GM03348 (cell line): ENCODE data around the gene NTM.

ENCODE experiments used
- DNase-seq: peaks from one replicate; pipeline ENCODE4 v3.0.0; 2012; ENCODE audit warnings: low spot score

Gene NTM

GRCh38 chr11:131865860-131866259, 495.4 kb downstream of the NTM start:
- DNase-seq = no peak

DNA sequence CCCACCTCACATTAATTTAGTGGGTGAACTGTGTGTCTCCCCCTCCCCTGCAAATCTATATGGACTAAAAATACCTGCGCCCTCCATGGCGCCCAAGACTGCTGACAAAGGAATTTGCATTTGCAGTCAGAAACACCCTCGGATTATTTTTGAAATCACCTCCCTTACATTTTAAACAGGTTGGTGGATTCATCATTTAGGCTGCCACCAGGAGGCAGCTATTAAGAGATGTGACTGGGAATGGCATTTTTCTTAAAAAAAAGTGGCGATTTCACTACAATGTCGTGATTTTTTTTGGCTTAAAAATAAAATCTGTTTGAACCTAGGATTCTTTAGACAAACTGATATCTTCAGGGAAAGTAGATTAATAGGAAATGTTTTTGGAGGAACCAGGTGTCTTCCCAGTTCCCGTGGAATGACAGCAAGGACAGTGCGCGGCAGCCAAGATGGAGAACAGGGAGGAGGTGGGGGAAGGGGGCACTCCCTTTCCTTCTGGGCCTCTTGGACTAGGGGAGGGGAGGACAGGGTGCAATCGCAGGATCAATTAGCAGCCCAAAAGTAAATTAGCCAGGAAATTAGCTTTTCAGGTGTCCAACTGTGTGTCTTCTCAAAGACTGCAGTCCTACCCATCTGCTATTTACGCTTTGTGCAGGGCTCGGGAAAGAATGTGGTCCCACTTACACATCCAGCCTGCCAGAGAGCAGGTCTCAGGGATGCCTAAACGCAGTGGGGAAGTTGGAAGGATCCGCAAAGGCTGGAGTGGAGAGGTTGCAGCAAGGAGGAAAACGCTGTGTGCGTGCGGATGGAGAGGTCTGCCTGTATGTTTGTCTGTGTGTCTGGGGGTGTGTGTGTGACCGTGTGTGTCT, 496.4 kb downstream of the NTM start:
- DNase-seq = no peak

- DNase-seq = peak; percentile 88
These were observed 497.2 kb downstream of the NTM start for GRCh38 chr11:131867457-131868257.

DNA sequence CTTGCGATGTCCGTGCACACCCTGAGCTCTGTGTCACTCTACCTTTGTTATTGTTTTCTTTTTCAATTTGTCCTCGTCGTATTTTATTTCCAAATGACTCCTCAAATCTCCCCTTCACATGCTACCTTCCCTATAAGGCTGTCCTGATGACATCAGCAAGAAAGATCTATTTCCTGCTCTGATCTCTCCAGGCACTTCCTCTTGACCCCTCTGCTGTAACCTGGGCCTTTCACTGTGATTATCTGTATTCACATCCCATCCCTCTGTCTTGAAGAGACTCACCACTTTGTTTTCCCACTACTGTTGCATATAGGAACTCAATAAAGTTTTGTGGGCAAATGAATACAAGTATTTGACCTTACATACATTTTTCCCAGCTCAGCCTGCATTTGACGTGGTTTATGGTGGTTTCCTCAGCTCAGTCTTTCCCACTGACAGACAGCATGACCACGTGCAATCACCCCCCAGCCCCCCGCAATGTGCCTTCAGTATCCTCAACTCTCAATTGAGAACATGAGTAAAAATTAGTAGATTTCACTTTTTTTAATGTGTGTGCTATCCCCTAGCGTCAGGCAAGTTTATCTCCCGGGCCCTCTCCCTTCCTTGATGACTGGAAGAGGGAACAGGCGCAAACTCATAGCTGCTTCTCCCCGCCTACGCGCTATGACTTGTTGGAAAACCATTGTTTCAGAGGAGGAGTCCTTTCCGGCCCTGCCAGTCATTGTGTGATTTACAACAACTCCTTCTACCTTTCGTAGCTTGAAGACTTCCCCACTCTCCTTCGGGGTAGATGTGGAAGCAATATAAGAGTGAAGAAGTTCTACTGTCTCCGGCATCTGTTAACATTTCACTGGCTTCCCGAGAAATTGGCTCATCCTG, 498.5 kb downstream of the NTM start:
- no peak for DNase-seq

DNA sequence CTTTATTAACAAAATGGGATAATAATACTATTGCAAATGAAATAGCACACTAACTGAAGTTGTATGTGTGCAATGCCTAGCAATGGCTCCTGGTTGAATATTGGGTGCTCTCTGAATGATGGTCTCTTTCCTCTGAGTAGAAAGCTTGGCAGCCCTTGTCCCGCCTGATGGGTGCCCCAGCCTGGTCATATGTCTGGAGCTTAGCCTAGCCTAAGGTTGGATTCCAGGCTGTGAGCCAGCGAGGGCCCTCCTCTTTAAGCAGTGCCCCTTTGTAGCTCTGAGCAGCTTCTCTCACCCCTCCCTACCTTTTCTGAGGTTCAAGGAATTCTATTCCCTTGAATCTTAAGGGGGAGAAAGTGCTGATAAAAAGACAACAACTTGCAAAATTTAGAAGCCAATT, 499.9 kb downstream of the NTM start:
- no peak for DNase-seq

DNA sequence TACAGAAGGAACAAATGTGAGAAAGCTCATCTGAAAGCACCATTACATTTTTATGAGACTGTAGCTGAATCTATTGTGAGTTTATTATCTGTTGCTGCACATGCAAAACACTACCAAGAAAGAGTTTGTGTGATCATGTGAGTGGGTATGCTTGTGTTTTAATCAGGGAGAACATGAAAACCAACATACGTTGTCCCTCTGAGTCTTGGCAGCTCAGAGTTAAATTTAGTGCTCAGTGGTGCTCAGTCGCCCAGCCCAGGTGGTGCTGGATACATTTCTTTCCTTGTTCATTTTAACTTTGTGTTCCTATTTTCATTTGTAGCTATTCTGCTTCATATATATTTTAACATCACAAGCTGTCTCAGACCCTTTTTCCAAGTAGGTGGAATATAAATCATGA, 500.6 kb downstream of the NTM start:
- no peak for DNase-seq

DNA sequence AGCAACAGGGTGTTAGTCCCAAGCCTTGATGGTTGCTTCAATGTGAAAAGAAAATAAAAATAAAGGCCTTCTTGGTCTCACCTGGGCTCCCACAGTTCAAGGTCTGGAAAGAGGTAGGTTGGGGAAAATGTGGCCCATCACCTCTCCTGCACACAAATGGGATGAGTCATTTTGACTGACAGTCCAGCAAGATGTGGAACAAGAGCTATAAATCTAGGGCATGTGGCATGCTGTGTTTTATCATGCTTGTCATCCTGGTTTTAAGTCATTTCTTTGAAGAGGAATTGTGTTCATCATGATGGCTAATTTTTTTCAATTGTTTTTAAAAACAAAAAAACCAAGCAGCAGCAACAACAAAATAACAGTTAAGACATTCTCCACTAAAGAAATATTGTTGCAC, 503.7 kb downstream of the NTM start:
- DNase-seq = no peak

DNA sequence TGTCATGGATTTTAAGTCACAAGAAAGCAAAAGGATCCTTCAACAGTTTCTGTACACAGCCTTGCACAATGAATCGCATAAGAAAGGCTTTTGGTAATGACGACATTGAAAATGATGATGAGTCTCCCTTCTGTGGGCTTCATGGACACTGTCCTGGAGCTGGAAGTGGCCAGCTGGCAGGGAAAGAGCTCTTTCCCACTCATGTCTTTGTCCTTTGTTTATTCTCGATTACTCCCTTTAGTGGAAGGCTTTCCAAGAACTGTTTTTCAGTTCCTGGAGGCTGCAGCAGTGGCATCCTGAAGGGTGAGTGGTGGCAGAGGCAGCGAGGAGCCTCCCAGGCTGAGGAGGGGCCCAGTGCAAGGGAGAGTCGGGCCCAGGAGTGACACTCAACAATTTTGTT, 505.2 kb downstream of the NTM start:
- DNase-seq = no peak

DNA sequence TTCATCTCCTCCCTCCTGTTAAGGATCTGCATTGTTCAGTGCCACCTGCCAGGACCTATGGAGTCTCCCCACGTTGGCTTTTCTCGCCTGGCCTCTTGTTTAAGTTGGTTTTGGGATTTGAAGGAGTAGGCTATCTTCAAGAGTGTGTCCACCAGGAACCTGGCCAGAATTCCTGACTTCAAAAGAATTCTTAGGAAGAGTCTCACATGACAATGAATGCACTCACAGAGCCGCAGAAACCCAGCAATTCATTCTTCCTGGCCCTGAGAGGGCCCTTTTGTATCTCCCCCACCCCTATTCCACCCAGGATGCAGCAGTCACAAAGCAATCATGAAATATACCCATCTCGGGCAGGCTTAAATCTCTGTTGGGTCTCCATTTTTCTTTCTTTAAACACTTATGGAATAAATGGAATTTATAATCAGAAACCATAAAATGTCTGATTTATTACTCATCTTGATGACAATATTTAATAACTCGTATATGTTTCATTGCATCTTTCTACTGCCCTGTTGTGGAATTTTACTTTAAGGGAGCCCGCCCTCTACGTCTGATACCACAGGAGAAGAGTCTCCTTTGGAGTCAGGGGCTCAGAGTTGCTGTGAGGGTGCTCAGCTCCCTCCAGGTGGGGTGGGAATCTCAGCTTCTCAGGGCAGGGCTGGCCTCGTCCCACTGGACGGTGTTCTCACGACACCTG, 507.0 kb downstream of the NTM start:
- no peak for DNase-seq

- DNase-seq = no peak
These were observed 509.9 kb downstream of the NTM start for GRCh38 chr11:131880316-131880715.

DNA sequence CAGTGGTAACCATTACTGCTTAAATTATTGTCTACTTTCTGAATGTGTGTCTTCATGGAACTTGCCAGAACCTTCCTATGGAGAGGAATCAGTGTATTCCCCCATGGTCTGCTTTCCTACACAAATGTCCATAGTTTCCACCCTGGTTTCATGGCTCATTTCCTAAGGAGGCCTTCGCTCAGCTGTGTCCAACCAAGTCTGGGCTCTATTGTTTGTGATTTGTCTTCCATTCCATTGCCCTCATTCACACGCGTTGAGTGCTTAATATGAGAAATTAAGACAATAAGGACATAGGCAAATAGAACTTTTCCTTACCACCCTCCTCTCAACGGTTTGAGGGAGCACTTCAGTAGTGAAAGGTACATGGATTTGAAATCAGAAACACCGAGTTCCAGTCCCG, 510.6 kb downstream of the NTM start:
- DNase-seq = no peak

GRCh38 chr11:131883332-131883731, 512.9 kb downstream of the NTM start:
- no peak for DNase-seq

GRCh38 chr11:131884461-131885073, 514.2 kb downstream of the NTM start:
- no peak for DNase-seq

DNA sequence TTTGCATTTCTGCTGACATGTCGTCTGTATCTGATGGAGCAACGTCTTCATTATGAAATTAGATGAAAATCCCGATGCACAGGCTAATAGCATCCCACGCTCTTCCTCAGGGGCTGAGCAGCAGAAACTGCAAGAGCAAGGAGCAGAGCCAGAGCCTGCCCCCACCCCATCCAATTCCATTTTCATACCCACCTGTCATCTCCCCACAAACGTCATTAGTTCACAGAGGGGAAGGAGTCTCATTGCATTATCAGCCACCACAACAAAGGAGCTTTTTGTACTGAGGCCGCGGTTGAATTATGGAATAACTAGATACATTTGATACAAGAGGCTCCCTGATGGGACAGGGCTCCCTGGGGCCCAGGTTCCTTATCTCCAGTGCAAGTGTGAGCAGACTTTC, 515.0 kb downstream of the NTM start:
- DNase-seq = no peak

GRCh38 chr11:131886201-131886600, 515.8 kb downstream of the NTM start:
- DNase-seq = no peak

DNA sequence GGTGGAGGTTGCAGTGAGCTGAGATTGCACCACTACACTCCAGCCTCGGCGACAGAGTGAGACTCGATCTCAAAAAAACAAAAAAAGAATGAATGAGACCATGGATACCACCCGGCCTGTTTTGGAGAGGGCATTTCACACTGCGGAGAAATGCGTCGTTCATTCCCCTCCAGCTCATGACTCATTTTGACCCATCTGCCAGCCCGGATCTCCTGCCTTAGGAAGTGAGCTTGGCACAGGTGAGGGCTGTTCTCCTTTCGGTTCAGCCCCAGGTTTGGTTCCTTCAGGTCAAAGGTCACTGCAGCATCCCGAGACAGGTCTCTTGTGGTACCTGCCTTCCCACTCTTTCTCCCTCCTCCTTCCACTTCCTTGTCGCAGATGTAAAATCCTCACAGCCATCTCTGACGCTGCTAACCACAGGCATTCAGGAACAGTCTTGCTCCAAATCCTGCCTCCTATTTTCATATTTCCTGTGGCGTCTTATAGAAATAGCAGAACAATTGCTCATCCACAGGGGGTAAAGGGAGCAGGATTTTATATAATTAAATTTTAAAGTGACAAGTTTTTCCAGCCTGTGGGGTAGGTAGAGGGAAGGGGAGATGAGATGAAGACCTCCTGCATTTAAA, 517.9 kb downstream of the NTM start:
- peak; percentile 77 for DNase-seq

GRCh38 chr11:131889146-131889577, 518.7 kb downstream of the NTM start:
- DNase-seq = peak; percentile 63

DNA sequence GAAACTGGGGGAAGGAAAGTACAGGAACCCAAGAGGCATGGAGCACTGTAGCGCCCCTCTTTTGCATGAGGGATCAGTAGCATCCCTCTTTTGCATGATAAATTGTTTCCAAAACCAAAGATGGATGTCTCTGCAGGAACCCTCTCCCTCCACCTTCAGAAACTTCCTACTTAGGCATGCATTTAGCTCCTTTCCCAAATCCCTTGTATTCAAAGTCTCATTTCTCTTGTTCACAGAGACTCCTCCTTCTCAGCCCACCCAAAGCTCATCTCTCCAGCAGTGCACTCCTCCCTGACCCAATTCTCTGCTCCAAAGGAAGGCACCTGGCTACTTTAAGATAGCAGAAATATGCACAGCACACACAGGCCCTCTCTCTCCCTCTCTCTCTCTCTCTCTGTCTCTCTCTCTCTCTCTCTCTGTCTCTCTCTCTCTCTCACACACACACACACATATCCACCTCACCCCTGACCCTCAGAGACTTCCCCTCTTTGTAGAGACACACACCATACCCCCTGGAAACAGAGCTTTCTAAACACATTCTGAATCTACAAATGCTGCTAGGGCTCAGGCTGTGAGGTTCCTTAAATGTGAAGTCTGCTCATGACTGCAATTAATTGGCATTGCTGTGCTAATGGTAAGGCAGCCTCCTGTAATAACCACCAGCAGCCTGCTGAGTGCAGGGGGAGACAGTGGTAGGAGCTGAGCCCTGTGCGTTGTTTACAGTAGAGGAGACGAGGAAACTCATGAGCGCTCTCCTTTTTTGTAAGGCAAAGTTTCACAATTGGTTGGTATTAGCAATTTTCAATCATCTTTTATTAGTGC, 519.6 kb downstream of the NTM start:
- DNase-seq = no peak

- no peak for DNase-seq
These were observed 522.9 kb downstream of the NTM start for GRCh38 chr11:131893103-131893890.
